MM.1S (cell line): ENCODE data around the gene CDIPT.

ENCODE experiments used
- DNase-seq: peaks from one replicate; pipeline ENCODE4 v3.0.0-alpha.2; 2015
- H2AFZ ChIP-seq: fragments of 300-600 bp; sonication (generic); 2 replicates; pipeline ENCODE4 v1.6.0; 2016; ENCODE audit warnings: antibody characterized with exemption, low read length
- H3F3A ChIP-seq: fragments of 300-600 bp; sonication (generic); 2 replicates; pipeline ENCODE4 v1.6.1; 2016; ENCODE audit warnings: mild to moderate bottlenecking, antibody characterized with exemption, low read length, moderate library complexity, mixed read lengths; ENCODE audit not compliant: insufficient read depth
- H3K27ac ChIP-seq: fragments of 300-600 bp; sonication (generic); 2 replicates; pipeline ENCODE4 v1.5.1; 2016; ENCODE audit warnings: mild to moderate bottlenecking, low read length
- H3K27me3 ChIP-seq: fragments of 300-600 bp; sonication (generic); replicated peaks from 2 replicates; pipeline ENCODE4 v1.6.0; 2016; ENCODE audit warnings: low read length; ENCODE audit not compliant: insufficient read depth
- H3K36me3 ChIP-seq: fragments of 300-600 bp; sonication (generic); replicated peaks from 2 replicates; pipeline ENCODE4 v1.6.1; 2016; ENCODE audit warnings: mild to moderate bottlenecking, low read length, mixed read lengths; ENCODE audit not compliant: insufficient read depth
- H3K4me1 ChIP-seq: fragments of 300-600 bp; sonication (generic); 2 replicates; pipeline ENCODE4 v1.6.1; 2016; ENCODE audit warnings: low read length, mixed read lengths
- H3K4me2 ChIP-seq: fragments of 300-600 bp; sonication (generic); 2 replicates; pipeline ENCODE4 v1.6.0; 2016; ENCODE audit warnings: low read depth, low read length
- H3K4me3 ChIP-seq: fragments of 300-600 bp; sonication (generic); 2 replicates; pipeline ENCODE4 v1.5.1; 2016; ENCODE audit warnings: low read length, mixed read lengths
- H3K79me2 ChIP-seq: fragments of 300-600 bp; sonication (generic); 2 replicates; pipeline ENCODE4 v1.6.1; 2016; ENCODE audit warnings: mixed run types, low read length, mixed read lengths
- H3K9ac ChIP-seq: fragments of 300-600 bp; sonication (generic); 2 replicates; pipeline ENCODE4 v1.6.1; 2016; ENCODE audit warnings: low read length, mixed read lengths
- H3K9me2 ChIP-seq: fragments of 300-600 bp; sonication (generic); replicated peaks from 2 replicates; pipeline ENCODE4 v1.6.1; 2016; ENCODE audit warnings: mild to moderate bottlenecking, low read length, mixed read lengths; ENCODE audit not compliant: insufficient read depth
- H3K9me3 ChIP-seq: fragments of 300-600 bp; sonication (generic); replicated peaks from 2 replicates; pipeline ENCODE4 v1.6.1; 2016; ENCODE audit warnings: mild to moderate bottlenecking, low read length, mixed read lengths; ENCODE audit not compliant: insufficient read depth
- H4K20me1 ChIP-seq: fragments of 300-600 bp; sonication (generic); 2 replicates; pipeline ENCODE4 v1.6.1; 2016; ENCODE audit warnings: mild to moderate bottlenecking, low read length, moderate library complexity, mixed read lengths; ENCODE audit not compliant: insufficient read depth
- EZH2 ChIP-seq: fragments of 300-600 bp; sonication (generic); optimal IDR thresholded peaks from 2 replicates; pipeline ENCODE3; 2017; ENCODE audit warnings: low read depth, mild to moderate bottlenecking, antibody characterized with exemption, low read length, mixed read lengths
- EZH2phosphoT487 ChIP-seq: fragments of 300-600 bp; sonication (generic); IDR thresholded peaks from 2 replicates; pipeline ENCODE4 v1.6.1; 2018; ENCODE audit warnings: antibody characterized with exemption, low read length
- TF ChIP-seq, protein P1 (sequence below): fragments of 300-600 bp; sonication (generic); IDR thresholded peaks from 2 replicates; pipeline ENCODE4 v1.5.1; 2016; ENCODE audit warnings: antibody characterized with exemption, low read length, mixed read lengths

Gene CDIPT

DNA sequence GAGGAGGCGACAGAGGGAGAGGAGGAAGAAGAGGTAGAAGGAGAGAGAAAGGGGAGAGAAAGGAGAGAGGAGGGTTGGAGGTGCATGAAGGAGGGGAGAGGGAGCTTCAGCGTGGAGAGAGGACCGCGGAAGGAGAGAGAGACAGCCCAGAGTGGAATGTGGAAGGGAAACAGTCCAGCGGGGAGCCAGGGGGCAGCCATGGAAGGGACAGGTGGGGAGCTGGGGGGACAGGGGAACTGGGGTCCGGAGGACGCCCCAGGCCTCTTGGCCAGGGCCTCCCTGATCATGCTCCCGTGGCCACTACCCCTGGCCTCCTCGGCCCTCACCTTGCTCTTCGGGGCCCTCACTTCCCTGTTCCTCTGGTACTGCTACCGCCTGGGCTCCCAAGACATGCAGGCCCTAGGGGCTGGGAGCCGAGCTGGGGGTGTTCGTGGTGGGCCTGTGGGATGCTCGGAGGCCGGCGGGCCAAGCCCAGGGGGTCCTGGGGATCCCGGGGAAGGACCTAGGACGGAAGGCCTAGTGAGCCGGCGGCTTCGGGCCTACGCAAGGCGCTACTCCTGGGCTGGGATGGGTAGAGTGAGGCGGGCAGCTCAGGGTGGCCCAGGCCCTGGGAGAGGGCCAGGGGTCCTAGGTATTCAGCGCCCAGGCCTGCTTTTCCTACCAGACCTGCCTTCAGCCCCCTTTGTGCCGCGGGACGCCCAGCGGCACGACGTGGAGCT is 38.0 kb upstream of the CDIPT start:
- H3F3A ChIP-seq = no peaks in the 10 kb centered on the region
- no peaks in the 10 kb centered on the region for H3K9me3 ChIP-seq
- TF ChIP-seq EZH2phosphoT487 (no peak), EZH2 (no peak)
- TF ChIP-seq, protein P1, sequence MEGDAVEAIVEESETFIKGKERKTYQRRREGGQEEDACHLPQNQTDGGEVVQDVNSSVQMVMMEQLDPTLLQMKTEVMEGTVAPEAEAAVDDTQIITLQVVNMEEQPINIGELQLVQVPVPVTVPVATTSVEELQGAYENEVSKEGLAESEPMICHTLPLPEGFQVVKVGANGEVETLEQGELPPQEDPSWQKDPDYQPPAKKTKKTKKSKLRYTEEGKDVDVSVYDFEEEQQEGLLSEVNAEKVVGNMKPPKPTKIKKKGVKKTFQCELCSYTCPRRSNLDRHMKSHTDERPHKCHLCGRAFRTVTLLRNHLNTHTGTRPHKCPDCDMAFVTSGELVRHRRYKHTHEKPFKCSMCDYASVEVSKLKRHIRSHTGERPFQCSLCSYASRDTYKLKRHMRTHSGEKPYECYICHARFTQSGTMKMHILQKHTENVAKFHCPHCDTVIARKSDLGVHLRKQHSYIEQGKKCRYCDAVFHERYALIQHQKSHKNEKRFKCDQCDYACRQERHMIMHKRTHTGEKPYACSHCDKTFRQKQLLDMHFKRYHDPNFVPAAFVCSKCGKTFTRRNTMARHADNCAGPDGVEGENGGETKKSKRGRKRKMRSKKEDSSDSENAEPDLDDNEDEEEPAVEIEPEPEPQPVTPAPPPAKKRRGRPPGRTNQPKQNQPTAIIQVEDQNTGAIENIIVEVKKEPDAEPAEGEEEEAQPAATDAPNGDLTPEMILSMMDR = no peak
- peak overlapping the region; percentile 57; the same call in 1 of the 2 replicates for H3K4me3 ChIP-seq
- H3K36me3 ChIP-seq = no peaks in the 10 kb centered on the region
- DNase-seq = no peak
- peak overlapping the region; percentile 99; the same call in 1 of the 2 replicates for H3K4me2 ChIP-seq
- H3K79me2 ChIP-seq = no peaks in the 10 kb centered on the region
- H3K4me1 ChIP-seq = 0 out of 2 replicates have a peak, but pooled peaks cover 4% of the 10 kb centered on the region
- H2AFZ ChIP-seq = peak overlapping the region; percentile 83
- H3K9ac ChIP-seq = no peak overlapping the region
- H3K9me2 ChIP-seq = no peaks in the 10 kb centered on the region
- no peak overlapping the region for H3K27ac ChIP-seq
- H4K20me1 ChIP-seq = no peaks in the 10 kb centered on the region
- peaks cover 48% of the 10 kb centered on the region for H3K27me3 ChIP-seq

DNA sequence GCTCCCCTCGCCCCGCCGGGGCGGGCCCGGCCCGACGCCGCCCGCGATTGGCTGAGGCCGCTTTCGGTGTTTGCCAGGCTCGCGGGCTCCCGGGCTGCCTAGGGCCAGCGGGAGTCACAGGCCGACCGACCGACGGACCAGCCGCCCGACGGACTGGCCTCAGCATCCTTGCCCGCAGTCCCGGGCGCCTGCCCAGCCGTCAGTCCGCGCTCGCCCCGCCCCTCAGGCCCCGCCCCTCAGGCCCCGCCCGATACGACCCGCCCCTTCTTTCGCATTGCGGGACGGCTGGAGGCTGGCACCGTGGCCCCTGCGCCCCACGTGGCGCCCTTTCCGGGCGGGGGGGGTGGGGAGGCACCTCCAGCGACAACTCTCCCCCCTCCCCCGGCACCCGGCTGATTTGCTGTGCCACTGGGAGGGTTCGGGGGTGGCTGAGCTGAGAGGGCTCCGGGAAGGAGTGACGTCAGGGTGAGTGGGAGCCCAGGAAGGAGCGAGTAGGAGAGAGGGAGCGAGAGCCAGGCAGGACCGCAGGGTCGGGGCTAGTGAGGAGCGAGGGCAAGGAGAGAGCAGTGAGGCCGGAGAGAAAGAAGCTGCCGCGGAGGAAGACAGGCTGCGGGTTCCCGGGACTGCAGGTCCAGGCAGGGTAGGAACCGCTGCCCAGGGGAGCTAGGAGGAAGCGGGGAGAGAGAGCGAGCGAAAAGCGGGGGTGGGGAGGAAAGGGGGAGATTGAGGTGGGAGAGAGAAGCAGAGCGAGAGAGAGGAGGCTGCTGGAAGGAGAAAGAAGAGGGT is 37.3 kb upstream of the CDIPT start, which contains the start of gene ASPHD1:
TSS of gene ASPHD1 (plus strand) at position 387 of the 786 bp plus-strand sequence. CDS start 484 bp downstream, outside the sequence.
- peak within 1 kb of the TSS; percentile 99 for H3K4me2 ChIP-seq
- H2AFZ ChIP-seq = peak within 1 kb of the TSS; percentile 83
- 0 out of 2 replicates have a peak, but pooled peaks cover 4% of the 10 kb centered on the region for H3K4me1 ChIP-seq
- H3K79me2 ChIP-seq = no peaks in the 10 kb centered on the region
- no peaks in the 10 kb centered on the region for H3F3A ChIP-seq
- peak within 1 kb of the TSS; percentile 57 for H3K4me3 ChIP-seq
- no peaks in the 10 kb centered on the region for H3K9me2 ChIP-seq
- TF ChIP-seq, protein P1 = no peak
- TF ChIP-seq EZH2 (no peak), EZH2phosphoT487 (no peak)
- peaks cover 55% of the 10 kb centered on the region for H3K27me3 ChIP-seq
- no peak within 1 kb of the TSS for H3K27ac ChIP-seq
- no peaks in the 10 kb centered on the region for H3K36me3 ChIP-seq
- peak; percentile 73 for DNase-seq
- no peak within 1 kb of the TSS for H3K9ac ChIP-seq
- H4K20me1 ChIP-seq = no peaks in the 10 kb centered on the region
- H3K9me3 ChIP-seq = no peaks in the 10 kb centered on the region

DNA sequence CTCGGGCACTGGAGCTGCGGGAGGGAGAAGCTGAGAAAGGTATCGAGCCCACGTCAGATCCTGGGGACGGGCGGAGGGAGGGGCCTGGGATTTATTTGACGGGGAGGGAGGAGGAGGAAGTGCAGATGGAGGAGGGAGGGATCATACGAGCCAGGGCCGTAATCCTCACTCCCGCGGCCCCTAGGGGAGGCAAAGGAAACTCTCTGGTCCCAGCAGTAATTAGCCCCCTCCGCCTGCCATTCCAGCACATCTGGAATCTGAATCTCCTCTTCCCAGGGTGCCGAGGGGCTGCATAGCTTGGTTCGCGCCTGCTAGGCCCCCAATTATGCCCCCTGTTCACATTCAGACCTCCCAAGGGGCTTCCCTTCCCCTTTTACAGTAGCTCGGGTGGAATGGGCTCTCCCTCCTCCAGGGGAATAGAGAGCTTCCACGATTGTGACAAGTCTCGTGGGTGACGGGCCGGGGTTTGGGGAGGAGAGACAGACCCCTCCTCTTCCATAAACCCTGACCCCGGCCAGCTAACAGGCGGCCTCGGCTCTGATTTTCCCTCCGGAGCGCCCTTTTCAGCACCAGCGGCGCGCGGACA is 36.6 kb upstream of the CDIPT start, which contains the start of gene SEZ6L2:
TSS of gene SEZ6L2 (minus strand) at position 35 of the 586 bp plus-strand sequence. CDS start 531 bp downstream, outside the sequence.
- Histone ChIP-seq H3K79me2 (no peaks in the 10 kb centered on the region), H3K36me3 (no peaks in the 10 kb centered on the region), H3K4me2 (peak within 1 kb of the TSS; percentile 99), H3K27ac (no peak within 1 kb of the TSS), H4K20me1 (no peaks in the 10 kb centered on the region), H2AFZ (peak within 1 kb of the TSS; percentile 83), H3K4me1 (0 out of 2 replicates have a peak, but pooled peaks cover 4% of the 10 kb centered on the region), H3K9me3 (no peaks in the 10 kb centered on the region), H3K9ac (no peak within 1 kb of the TSS), H3K9me2 (no peaks in the 10 kb centered on the region), H3F3A (no peaks in the 10 kb centered on the region), H3K27me3 (peaks cover 60% of the 10 kb centered on the region), H3K4me3 (peak within 1 kb of the TSS; percentile 57)
- no peak for DNase-seq
- TF ChIP-seq, protein P1 = no peak
- TF ChIP-seq EZH2phosphoT487 = no peak
- no peak for TF ChIP-seq EZH2
